Kidney (tissue), 14 donors: ENCODE measurements around the gene CD46. TPM values are rescaled to one million over a fixed set of nuclear protein-coding genes. Genes with fewer than 3 reads are reported as not detected.

Experiments
- DNase-seq, 5 donors: peaks; one replicate each; pipeline ENCODE4 v3.0.0-alpha.2; 2013 to 2020
- FAIRE-seq: peaks from 2 replicates; lab custom pipeline; 2012; peaks lifted over from hg19 to GRCh38; lab: Jason Lieb, UNC
- H3K27ac ChIP-seq, 2 donors: one replicate each; pipeline ENCODE4 v1.7.0; 2013; ENCODE audit warnings: low read depth in 2 of 2, low read length in 2 of 2, inconsistent platforms in 1 of 2
- H3K27me3 ChIP-seq: one replicate; pipeline ENCODE4 v1.7.1; 2013; ENCODE audit warnings: low read length, inconsistent platforms; ENCODE audit not compliant: control insufficient read depth, insufficient read depth
- H3K36me3 ChIP-seq, 3 donors: one replicate each; pipeline versions ENCODE4 v1.7.0 to v1.7.1; 2013; ENCODE audit warnings: low read length in 3 of 3, control low read depth in 1 of 3, inconsistent platforms in 1 of 3; ENCODE audit not compliant: insufficient read depth in 3 of 3, control insufficient read depth in 2 of 3
- H3K4me1 ChIP-seq, 3 donors: one replicate each; pipeline versions ENCODE4 v1.7.0 to v1.7.1; 2013; ENCODE audit warnings: low read length in 3 of 3, inconsistent platforms in 1 of 3, low read depth in 1 of 3; ENCODE audit not compliant: control insufficient read depth in 2 of 3, insufficient read depth in 2 of 3
- H3K4me3 ChIP-seq, 3 donors: one replicate each; pipeline versions ENCODE4 v1.7.0 to v1.8.1; 2013; ENCODE audit warnings: low read length in 3 of 3, control low read depth in 1 of 3, inconsistent platforms in 1 of 3
- H3K9ac ChIP-seq, 3 donors: one replicate each; pipeline versions ENCODE4 v1.7.0 to v1.7.1; 2013; ENCODE audit warnings: low read length in 3 of 3, control low read depth in 1 of 3, inconsistent platforms in 1 of 3
- H3K9me3 ChIP-seq, 3 donors: one replicate each; pipeline versions ENCODE4 v1.7.0 to v1.7.1; 2013; ENCODE audit warnings: low read length in 3 of 3, control low read depth in 1 of 3, inconsistent platforms in 1 of 3; ENCODE audit not compliant: control insufficient read depth in 2 of 3, insufficient read depth in 1 of 3
- CTCF ChIP-seq: IDR thresholded peaks from 3 replicates; pipeline ENCODE4 v1.5.1; 2012; ENCODE audit warnings: mild to moderate bottlenecking, moderate library complexity, borderline replicate concordance; ENCODE audit not compliant: insufficient read depth; ENCODE audit errors: extremely low read depth
- intact Hi-C: fragments of 100-400 bp; cut with DNase I; formaldehyde crosslinking; loops from one replicate; pipeline ENCODE4 v1.11.1; 2022
- polyA plus RNA-seq: library from polyadenylated mRNA; stranded (reverse); fragments of 350-450 nt; fragmentation: Illumina TruSeq; extraction: RNeasy Lipid Tissue Mini Kit (QIAGEN cat#74804); gene quantifications from one replicate; pipeline ENCODE4 v1.2.3, GENCODE V29; 2014; ENCODE audit warnings: low read depth, low replicate concordance; ENCODE audit not compliant: insufficient read depth
- total RNA-seq: library from RNA; stranded (reverse); fragmentation: NEBNext Ultra II Directional; extraction: Animal tissue kit (Norgen Biotek cat#: 25700); gene quantifications from one replicate; pipeline ENCODE4 v1.2.1, GENCODE V29; 2021
- donor health status: control.
- donor health status: control.
- donor health status: control.
- donor health status: control.
- donor health status: control.
- donor health status: DM: yes; HTN: yes; CAD: no.
- donor health status: Normal renal cell carcinoma (clear cell type).

Gene CD46
- total and polyA plus RNA-seq, 2 donors from 2014 or later = 119 to 269 TPM

- no peak overlapping the region for H3K4me3 ChIP-seq
- DNase-seq = peak in 1 of 5 donors; percentile 37
- peak overlapping the region in 1 of 2 donors; percentile 69 for H3K27ac ChIP-seq
- no peaks in the 10 kb centered on the region for H3K9me3 ChIP-seq
- no peak for TF ChIP-seq CTCF
- peak; percentile 68 for FAIRE-seq
- intact Hi-C loops = no loop called here
- H3K4me1 ChIP-seq = peaks cover 0 to 20% (median 13%) of the 10 kb centered on the region in 3 donors
- peaks cover 4 to 15% (median 11%) of the 10 kb centered on the region in 3 donors for H3K36me3 ChIP-seq
- H3K9ac ChIP-seq = no peak overlapping the region
- no peaks in the 10 kb centered on the region for H3K27me3 ChIP-seq
Observed at GRCh38 chr1:207755846-207756693, 4.2 kb downstream of the CD46 start.

- Histone ChIP-seq H3K4me3 (no peak overlapping the region), H3K27me3 (no peaks in the 10 kb centered on the region), H3K36me3 (peaks cover 12 to 34% (median 17%) of the 10 kb centered on the region in 3 donors), H3K4me1 (no peaks in the 10 kb centered on the region), H3K9ac (no peak overlapping the region), H3K9me3 (no peaks in the 10 kb centered on the region), H3K27ac (no peak overlapping the region)
- TF ChIP-seq CTCF = no peak
- no peak for FAIRE-seq
- intact Hi-C loops = no loop called here
- peak in 1 of 5 donors; percentile 53 for DNase-seq
Observed at GRCh38 chr1:207762622-207763021, 10.8 kb downstream of the CD46 start.

GRCh38 chr1:207763091-207763490, 11.2 kb downstream of the CD46 start:
- H3K36me3 ChIP-seq = peaks cover 9 to 31% (median 14%) of the 10 kb centered on the region in 3 donors
- no peaks in the 10 kb centered on the region for H3K4me1 ChIP-seq
- H3K4me3 ChIP-seq = no peak overlapping the region
- H3K27me3 ChIP-seq = no peaks in the 10 kb centered on the region
- DNase-seq (no peak), FAIRE-seq (no peak)
- H3K27ac ChIP-seq = no peak overlapping the region
- intact Hi-C loops = no loop called here
- H3K9ac ChIP-seq = no peak overlapping the region
- no peak for TF ChIP-seq CTCF
- no peaks in the 10 kb centered on the region for H3K9me3 ChIP-seq
